Stimulated activated naive CD4-positive, alpha-beta T cell (primary cell): ENCODE results near the gene SOD2.
"Not testable (repeated sequence)": the region's sequence is repeated elsewhere in the genome, so short reads cannot be mapped to it uniquely, and the experiment has no call there.

ENCODE experiments used
- DNase-seq, 6 experiments: peaks; one replicate each; lab custom pipeline; 2025; lab: John Stamatoyannopoulos, UW

The SOD2 gene

DNA sequence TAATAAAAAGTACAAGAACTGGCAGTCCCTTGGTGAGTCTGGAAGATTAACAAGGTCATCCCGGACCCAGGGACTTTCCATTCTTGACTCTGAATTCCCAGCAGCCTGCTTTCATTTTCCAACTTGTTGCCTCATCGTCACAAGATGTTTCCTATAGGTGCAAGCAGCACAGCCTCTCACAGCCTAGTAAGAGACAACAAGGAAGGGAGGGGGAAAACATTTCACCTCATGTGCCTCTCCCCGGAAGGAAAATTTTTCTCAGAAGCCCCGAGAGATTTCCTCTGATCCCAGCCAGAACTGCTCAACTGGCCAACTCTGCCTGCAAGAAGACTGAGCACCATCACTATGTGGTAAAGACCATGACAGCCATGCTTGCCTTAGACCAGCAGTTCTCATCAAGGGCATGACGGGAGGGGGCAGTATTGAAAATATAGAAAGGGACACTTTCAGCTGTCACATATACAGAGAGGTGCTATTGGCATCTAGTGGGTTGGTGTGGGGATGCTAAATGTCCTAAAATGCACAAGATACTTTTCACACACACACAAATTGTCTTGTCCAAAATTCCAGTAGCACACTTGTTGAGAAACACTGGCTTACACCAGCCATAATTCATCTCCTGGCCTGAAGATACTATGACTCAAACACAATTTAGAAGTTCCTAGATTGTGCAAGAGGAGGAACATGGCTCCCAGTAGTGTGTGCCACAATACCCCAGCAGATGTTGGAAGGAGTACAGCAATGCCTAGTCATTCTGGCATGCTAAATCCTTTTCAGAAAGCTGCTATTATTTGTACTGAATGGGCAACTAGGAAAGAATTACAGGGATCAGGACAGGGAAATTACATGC, 23.4 kb upstream of the SOD2 start:
- no peak for DNase-seq

DNA sequence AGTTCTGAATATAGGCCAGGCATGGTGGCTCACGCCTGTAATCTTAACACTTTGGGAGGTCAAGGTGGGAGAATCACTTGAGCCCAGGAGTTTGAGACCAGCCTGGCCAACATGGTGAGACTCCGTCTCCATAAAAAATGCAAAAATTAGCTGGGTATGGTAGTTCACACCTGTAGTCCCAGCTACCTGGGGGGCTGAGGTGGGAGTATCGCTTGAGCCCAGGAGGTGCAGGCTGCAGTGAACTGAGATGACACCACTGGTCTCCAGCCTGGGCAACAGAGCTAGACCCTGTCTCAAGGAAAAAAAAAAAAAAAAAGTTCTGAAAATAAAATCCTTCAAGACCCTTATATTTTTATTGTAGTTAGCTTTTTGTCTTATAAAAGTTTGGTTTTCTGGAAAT, 22.6 kb upstream of the SOD2 start:
- no peak for DNase-seq

DNA sequence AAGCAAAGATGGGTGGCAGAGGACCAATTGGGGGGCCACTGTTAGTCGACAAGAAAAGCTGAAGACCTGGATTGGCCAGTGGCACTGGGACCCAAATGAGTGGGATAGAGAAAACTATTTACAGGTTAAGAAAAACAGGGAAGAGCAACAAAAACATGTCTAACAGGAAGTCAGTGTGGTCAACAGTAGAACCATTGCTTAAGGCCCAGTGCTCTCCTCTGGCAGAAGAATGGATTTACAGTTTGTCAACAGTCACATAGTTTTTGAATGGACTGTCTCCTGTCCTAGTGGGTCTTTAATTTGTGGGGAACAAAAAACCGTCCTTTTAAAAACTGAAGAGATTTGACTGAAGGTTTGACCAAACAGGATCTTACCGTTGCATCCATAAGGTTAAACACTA, 22.1 kb upstream of the SOD2 start:
- no peak for DNase-seq

DNA sequence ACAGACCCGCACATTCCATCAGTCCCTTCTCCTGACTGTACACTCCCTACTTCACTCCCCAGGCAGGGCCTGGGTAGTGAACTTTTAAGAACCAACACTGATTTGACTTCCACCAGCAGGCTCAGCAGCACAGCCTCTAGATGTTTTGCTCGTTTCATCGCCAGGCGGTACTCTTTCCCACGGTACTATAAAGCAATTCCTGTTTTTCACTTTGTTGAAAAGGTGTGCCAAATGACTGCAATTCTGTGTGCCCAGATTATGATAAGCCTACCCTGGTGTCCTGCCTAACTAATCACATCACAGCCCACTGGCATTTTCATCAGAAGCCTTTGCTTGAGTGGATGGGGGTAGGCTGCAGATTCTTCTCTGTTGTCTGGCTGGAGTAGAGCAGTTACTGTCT, 21.4 kb upstream of the SOD2 start:
- DNase-seq: no peak

DNA sequence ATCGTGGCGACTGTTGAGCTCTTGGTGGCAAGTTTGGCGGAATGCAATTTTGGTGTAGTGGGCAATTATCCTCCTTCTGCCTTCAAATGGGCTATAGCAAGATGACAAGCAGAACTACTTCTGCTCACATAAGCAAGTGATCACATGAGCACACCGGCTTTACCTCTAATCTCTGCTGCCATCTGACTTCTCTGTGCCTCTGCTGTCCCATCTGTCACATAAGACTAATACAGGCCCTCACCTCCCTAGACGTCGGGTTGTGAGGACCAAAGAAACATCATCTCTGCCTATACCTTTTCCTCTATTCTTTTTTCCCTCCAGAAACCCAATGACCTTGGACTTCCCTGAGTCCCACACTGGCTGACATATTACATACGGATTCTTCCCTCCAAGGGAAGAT, 20.9 kb upstream of the SOD2 start:
- no peak for DNase-seq

DNA sequence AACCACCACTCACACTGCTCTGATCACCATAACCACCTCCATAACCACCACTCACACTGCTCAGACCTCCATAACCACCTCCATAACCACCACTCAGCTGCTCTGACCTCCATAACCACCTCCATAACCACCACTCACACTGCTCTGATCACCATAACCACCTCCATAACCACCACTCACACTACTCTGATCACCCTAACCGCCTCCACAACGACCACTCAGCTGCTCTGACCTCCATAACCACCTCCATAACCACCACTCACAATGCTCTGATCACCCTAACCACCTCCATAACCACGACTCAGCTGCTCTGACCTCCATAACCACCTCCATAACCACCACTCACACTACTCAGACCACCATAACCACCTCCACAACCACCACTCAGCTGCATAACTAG, 19.3 kb upstream of the SOD2 start:
- not testable (repeated sequence) for DNase-seq

DNA sequence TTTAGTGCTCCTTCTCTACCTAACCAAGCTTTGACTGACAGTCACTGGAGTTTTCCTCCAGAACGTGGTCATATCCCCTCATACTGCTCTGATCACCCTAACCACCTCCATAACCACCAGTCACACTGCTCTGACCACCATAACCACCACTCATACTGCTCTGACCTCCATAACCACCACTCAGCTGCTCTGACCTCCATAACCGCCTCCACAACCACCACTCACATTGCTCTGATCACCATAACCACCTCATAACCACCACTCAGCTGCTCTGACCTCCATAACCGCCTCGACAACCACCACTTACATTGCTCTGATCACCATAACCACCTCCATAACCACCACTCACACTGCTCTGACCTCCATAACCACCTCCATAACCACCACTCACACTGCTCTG, 17.6 kb upstream of the SOD2 start:
- not testable (repeated sequence) for DNase-seq

DNA sequence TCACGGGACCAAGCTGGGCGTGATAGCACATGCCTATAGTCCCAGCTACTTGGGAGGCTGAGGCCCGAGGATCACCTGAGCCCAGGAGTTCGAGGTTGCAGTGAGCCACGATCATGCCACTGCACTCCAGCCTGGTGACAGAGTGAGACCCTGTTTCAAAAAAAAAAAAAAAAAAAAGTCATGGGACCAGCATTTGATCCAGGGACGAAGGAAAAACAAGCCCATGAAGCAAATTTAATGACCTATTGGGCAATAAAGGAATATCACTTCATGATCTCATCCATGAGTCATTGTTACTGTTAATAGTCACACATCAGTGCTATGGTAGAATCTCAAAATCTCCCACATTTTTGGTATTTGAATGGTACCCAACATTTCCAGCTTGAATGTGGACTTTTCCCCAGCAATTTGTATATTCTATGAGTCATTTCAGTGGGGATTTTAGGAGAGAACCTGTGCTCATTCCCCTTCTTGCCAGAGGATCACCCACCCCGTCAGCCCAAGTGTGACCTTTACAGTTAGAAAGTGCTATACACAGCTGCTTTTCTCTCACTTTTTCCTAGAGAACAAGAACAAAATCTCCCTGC, 8.5 kb upstream of the SOD2 start:
- no peak for DNase-seq

DNA sequence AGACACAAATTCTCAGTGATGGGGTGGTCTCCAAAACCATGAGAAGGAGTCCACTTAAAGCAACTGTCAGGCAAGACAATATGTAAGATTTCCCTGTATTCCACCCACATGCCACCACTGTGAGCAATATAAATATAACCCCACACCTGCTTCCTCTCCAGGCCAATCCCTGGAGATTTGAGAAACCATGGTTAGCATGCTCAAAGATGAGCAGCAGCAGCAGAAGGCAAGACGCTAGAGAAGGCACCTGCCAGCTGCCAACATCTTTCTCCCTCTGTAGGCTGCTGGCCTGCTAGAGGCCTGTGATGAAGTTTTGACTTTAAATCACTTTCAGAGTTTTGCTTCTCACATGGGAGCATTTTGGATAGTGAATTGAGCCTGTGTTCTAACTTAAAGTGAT, 7.9 kb upstream of the SOD2 start:
- DNase-seq: no peak

DNA sequence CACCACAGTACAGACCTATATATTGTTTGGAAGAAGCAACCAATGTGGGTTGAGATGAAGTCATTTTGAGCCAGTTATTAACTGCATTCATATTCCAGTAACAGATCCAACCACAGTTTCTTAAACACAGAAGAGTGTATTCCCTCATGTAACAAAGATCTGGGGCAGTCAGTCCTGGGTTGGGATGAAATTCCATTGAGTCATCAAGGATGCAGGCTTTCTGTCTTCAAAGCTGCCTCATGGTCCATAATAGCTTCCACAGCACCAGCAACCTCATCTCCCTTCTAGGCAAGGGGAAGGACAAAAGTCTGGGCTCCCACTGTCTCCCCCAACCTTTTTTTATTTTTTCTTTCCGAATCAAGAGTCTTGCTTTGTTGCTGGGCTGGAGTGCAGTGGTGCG, 2.9 kb upstream of the SOD2 start:
- no peak for DNase-seq

DNA sequence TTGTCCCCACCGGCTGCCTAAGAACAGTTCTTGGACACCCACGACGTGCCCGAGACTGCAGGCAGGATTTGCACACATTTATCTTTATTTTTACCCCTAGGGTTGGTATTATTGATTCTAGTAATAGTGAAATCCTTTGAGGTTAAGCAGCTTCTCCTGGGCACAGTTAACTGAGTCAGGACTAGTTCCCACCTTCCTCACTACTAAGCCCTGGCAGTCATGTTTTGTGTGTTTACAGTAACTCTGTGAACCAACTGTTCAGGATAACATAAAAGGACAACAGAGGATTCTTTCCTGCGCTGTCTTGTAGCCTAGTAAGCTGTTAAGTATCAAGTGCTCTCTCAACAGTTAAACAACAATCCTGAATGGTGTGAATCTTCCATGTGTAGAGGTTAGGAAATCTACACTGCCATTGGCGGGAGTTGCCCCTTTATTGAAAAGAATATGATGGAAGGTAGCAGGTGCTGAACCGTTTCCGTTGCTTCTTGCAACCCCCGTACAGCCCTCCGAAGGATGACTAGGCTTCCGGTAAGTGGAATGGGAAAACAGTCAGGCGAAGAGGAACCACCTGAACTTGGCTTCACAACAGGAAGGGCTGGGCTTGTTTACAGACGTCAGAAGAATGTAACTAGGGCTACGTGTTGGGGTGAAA, 979 bp upstream of the SOD2 start:
- DNase-seq: peak; percentile 32 to 73 (median 54)

DNA sequence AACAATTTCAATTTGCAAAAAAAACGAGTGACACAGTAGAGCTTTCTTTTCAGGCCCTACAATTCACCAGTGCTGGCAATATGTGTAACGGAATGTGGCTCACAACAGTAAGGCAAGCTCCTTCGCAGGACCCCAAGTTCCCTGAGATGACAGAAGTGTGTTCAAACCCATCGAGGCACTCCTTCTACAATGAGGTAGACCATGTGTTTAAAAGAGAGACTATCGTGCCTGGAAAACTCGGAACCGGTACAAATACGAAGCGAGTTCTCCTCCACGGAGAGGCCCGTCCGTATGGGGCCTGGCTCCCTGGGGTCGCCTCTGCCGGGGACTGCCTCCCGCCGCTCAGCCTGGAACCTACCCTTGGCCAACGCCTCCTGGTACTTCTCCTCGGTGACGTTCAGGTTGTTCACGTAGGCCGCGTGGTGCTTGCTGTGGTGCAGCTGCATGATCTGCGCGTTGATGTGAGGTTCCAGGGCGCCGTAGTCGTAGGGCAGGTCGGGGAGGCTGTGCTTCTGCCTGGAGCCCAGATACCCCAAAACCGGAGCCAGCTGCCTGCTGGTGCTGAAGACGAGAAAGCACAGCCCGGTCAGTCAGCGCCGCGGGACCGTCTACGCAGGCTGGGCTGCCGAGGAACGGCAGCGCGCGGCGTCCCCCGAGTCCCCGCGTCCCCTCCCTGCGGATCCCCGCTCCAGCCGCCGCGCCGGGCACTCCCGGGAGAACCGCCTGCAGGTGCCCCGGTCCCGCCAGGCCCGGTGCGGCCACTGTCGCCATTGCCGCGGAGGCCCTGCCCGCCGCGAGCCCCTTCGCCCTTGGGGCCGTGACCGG, 526 bp downstream of the SOD2 start:
- DNase-seq: peak; percentile 25 to 79 (median 48)

DNA sequence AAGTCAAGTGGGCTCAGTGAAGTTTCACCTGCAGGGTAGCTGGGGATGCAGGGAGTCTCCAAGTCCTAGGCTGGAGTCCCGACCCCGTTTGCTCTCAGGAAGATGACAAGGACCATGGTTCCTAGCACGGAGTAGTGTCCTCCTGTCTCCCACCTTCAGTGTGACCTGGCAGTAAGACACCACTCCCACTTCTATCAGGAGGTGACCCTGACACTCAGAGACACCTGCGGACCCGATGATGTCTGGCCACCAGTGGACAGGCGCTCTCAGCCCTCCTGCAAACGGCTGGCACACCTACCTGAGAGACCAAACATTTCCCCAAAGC, 1.1 kb downstream of the SOD2 start:
- peak in 1 of 6 experiments; percentile 7 for DNase-seq

DNA sequence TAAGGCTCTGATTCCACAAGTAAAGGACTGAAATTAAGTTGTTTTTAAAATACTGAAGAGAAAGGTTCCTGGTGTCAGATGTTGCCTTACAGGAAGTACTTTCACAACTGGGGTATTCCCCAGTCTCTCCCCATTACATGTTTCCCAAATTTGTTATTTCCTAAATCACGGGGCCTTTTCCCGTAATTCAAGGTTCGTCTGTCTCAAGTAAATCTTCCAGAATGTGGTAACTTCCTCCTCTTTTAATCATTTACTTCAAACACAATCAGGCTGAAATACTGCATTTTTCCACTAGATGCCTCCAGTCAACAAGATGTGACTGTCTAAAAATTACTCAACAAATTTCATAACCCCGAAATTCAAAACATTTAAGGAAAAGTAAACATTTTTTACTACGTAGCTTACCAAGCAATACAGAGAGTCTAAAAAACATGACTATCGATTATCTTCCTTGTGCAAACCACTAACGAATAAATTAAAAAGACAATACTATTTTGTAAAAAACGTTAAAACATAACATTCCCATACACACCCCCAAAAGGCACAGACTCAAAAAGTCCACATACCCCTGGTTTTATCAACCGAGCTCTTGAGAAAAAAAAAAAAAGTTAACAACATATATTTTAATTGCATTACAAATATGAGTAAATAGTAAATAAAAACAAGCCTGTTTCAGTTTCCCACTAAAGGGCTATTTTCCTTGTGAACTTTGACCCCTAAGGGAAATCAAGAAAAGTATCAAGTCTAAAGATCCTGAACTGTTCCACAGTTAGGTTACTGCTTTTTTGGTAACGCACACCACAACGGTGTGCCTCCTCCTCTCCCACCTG, 1.7 kb downstream of the SOD2 start:
- DNase-seq: peak in 3 of 6 experiments; percentile 32 to 68 (median 67)

DNA sequence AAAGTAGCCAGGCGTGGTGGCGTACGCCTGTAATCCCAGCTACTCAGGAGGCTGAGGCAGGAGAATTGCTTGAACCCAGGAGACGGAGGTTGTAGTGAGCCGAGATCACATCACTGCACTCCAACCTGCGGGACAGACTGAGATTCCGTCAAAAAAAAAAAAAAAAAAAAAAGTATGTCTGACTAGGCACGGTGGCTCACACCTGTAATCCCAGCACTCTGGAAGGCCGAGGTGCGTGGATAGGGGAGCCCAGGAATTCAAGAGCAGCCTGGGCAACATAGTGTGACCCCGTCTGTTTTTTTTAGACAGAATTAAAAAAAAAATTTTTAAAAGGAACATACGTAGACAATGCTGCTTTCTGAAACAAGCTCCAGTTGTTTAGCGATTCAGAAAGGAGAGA, 2.9 kb downstream of the SOD2 start:
- DNase-seq: not testable (repeated sequence)

DNA sequence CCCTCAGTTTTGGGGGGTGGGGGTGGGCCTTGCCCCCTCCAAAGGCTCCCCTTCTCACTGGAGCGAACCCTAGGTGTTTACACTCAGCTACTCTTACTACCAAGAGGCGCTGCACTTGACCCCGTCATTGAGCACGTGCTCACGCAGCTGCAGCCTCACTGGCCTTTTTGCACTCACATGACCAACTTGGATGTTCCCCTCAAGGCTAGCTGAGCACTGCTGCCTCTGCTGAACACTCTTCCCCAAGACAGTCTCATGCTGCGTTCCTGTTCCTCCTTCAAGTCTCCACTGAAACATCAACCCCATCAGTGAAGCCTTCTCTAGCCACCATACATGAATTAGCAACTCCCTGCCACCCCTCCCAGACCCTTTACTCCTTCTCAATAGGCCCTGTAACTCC, 4.0 kb downstream of the SOD2 start:
- DNase-seq: no peak

DNA sequence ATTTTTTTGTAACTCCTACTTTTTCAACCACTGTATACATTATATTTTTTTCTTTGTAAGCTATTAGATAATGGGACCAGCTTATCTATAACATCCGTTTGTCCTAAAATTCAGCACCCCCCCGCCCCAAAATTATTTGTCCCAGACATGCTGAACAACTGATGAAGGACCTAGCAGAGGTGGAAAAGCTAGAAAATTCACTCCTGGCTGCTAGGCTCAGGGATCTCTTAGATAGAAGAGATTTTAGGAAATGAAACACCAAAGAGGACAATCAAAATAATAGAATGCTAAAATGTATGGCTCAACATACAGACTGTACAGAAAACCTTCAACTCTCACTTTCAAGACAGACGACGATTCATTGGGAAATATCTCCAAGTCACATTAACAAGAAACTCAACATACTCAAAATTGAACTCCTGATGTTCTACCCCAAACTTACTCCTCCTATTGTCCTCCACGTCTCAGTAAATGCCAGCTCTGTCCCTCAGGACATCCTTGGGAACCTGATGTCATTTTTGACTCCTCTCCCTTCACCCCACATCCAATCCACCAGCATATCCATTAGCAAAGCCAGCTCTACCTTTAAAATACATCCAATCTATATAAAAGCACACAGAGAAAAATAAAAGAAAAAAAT, 4.7 kb downstream of the SOD2 start:
- no peak for DNase-seq

DNA sequence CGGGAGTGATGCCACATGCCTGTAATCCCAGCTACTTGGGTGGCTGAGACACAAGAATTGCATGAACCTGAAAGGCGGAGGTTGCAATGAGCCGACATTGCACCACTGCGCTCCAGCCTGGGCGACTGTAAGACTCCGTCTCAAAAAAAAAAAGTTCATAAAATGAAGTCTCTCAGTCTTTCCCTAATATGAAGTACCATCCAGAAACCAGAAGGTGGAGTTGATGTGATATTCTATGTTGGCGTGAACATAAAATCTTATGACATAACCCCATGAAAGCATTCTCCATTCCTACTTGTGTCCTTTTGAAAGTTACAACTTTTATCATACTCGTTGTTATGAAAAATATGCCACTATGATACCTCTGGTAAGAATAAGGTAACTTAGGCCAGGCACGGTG, 5.7 kb downstream of the SOD2 start:
- no peak for DNase-seq

DNA sequence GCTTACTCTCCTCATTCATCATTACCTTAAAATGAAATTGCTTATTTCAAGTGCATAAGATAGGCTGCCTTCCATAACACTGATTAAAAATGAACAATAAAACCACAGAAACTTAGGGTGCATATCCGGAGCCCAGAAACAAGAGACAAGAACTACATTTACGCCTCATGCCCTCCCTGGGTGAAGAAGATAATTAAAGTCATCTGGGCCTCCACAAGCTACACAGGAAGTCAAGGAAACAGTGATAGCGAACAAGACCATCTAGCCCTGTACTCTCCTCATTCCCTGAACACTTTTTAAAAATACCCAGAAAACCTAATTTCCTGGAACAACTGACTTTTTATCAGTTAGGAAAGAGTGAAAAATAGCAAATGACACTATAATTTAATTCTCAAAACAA, 6.3 kb downstream of the SOD2 start:
- DNase-seq: no peak

DNA sequence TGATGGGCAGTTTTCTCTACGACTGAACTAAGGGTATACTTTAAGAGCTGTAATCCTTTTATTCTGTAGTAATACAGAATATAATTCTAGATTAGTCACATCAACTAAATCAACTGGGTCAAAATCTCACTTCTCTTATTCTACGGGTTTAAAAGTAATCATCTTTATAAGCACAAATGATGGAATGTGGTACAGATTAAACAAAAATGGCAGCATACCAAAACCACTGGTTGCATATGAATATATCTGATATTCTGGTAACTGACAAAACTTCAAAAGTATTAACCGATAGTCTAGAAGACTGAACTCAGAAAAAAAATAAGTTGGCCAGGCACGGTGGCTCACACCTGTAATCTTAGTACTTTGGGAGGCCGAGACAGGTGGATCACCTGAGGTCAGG, 7.0 kb downstream of the SOD2 start:
- DNase-seq: no peak

DNA sequence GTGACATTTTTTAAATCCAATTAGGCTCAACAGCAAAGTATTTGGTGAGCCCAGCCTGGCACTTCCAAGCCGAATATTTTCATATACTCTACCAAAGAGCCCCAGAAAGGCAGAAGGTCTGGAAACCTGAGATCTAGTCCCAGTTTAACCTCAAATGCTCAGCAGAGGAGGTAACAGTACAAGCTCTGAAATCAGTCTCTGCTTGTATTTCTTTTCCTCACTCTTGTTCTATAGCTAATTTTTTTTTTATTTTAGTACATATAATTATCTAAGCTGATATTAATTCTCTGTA, 9.1 kb downstream of the SOD2 start:
- no peak for DNase-seq
